IMR-90 (cell line): ENCODE results near the gene EPSTI1. TPM values are rescaled to one million over a fixed set of nuclear protein-coding genes. Genes with fewer than 3 reads are reported as not detected.
"Not testable (repeated sequence)": the region's sequence is repeated elsewhere in the genome, so short reads cannot be mapped to it uniquely, and the experiment has no call there.

Experiments used
- ATAC-seq: fragments of 200-7000 bp; cut with Tn5 transposase; 2 replicates; pipeline ENCODE4 v1.9.1; 2020; ENCODE audit warnings: low read depth, mild to moderate bottlenecking, moderate library complexity
- BruUV-seq: library from RNA; stranded (reverse); fragments of 400-500 nt; replicated peaks from 2 replicates; lab custom pipeline; 2021; lab: Mats Ljungman, UMichigan
- CTCF ChIA-PET: fragments of 300-600 bp; formaldehyde crosslinking; extraction: SDS; loops from one replicate; lab custom pipeline; 2021; ENCODE audit warnings: antibody characterized with exemption; lab: Yijun Ruan, JAX
- POLR2A ChIA-PET: fragments of 300-600 bp; sonication (Branson Sonifier 250); formaldehyde crosslinking; loops from one replicate; lab custom pipeline; 2022; ENCODE audit warnings: antibody characterized with exemption; ENCODE audit not compliant: unreplicated experiment; lab: Charles Lee
- DNase-seq: peaks from one replicate; pipeline ENCODE4 v3.0.0; 2013
- H2AFZ ChIP-seq: replicated peaks from 2 replicates; pipeline ENCODE3; 2013; ENCODE audit warnings: low read length, mild to moderate bottlenecking; ENCODE audit not compliant: poor library complexity
- H2AK5ac ChIP-seq: 2 replicates; pipeline ENCODE4 v1.6.1; 2013; ENCODE audit warnings: low read depth, low read length, inconsistent platforms
- H2AK9ac ChIP-seq: replicated peaks from 2 replicates; pipeline ENCODE3; 2013; ENCODE audit warnings: mild to moderate bottlenecking, low read depth, low read length, moderate library complexity; ENCODE audit not compliant: poor library complexity
- H2BK120ac ChIP-seq: 2 replicates; pipeline ENCODE4 v1.6.1; 2013; ENCODE audit warnings: low read depth, low read length, inconsistent platforms
- H2BK15ac ChIP-seq: 3 replicates; pipeline ENCODE4 v1.6.1; 2013; ENCODE audit warnings: low read depth, low read length, inconsistent platforms
- H2BK20ac ChIP-seq: 2 replicates; pipeline ENCODE4 v1.6.1; 2013; ENCODE audit warnings: low read depth, mild to moderate bottlenecking, inconsistent platforms, low read length, moderate library complexity
- H2BK5ac ChIP-seq: 2 replicates; pipeline ENCODE4 v1.6.1; 2013; ENCODE audit warnings: mild to moderate bottlenecking, low read depth, low read length, inconsistent platforms; ENCODE audit not compliant: poor library complexity, severe bottlenecking
- H3K14ac ChIP-seq: replicated peaks from 2 replicates; pipeline ENCODE4 v1.6.1; 2013; ENCODE audit warnings: low read depth, low read length, inconsistent platforms
- H3K18ac ChIP-seq: 2 replicates; pipeline ENCODE4 v1.6.1; 2013; ENCODE audit warnings: low read depth, low read length, control low read depth
- H3K23ac ChIP-seq: 2 replicates; pipeline ENCODE4 v1.6.1; 2013; ENCODE audit warnings: low read depth, low read length, inconsistent platforms
- H3K27ac ChIP-seq: 2 replicates; pipeline ENCODE4 v1.5.1; 2013; ENCODE audit warnings: mild to moderate bottlenecking, control low read depth, low read length; ENCODE audit not compliant: insufficient read depth
- H3K27me3 ChIP-seq: 2 replicates; pipeline ENCODE4 v1.6.1; 2013; ENCODE audit warnings: low read length; ENCODE audit not compliant: control insufficient read depth, insufficient read depth
- H3K36me3 ChIP-seq: 2 replicates; pipeline ENCODE4 v1.6.1; 2013; ENCODE audit warnings: low read length, mixed read lengths; ENCODE audit not compliant: control insufficient read depth, insufficient read depth
- H3K4ac ChIP-seq: 2 replicates; pipeline ENCODE4 v1.6.1; 2013; ENCODE audit warnings: low read depth, low read length, inconsistent platforms
- H3K4me1 ChIP-seq: 2 replicates; pipeline ENCODE4 v1.6.1; 2013; ENCODE audit warnings: low read length, mixed read lengths; ENCODE audit not compliant: control insufficient read depth, insufficient read depth
- H3K4me2 ChIP-seq: 2 replicates; pipeline ENCODE4 v1.6.1; 2013; ENCODE audit warnings: low read depth, mild to moderate bottlenecking, control low read depth, low read length, moderate library complexity
- H3K4me3 ChIP-seq: 2 replicates; pipeline ENCODE4 v1.5.1; 2013; ENCODE audit warnings: low read depth, mild to moderate bottlenecking, control low read depth, low read length, moderate library complexity; ENCODE audit not compliant: insufficient read depth
- H3K56ac ChIP-seq: 2 replicates; pipeline ENCODE4 v1.6.1; 2013; ENCODE audit warnings: low read length, inconsistent platforms; ENCODE audit not compliant: insufficient read depth; ENCODE audit errors: extremely low read depth
- H3K79me1 ChIP-seq, 2 experiments: 2 replicates each; pipeline ENCODE4 v1.6.1; 2013; ENCODE audit warnings: low read length in 2 of 2, inconsistent platforms in 1 of 2, low read depth in 1 of 2
- H3K9ac ChIP-seq: 2 replicates; pipeline ENCODE4 v1.6.1; 2013; ENCODE audit warnings: low read depth, low read length, control low read depth
- H3K9me1 ChIP-seq: 2 replicates; pipeline ENCODE4 v1.6.1; 2013; ENCODE audit warnings: low read length, inconsistent platforms; ENCODE audit not compliant: insufficient read depth
- H3K9me3 ChIP-seq: 2 replicates; pipeline ENCODE4 v1.6.1; 2013; ENCODE audit warnings: low read length; ENCODE audit not compliant: control insufficient read depth, insufficient read depth
- H4K20me1 ChIP-seq: 2 replicates; pipeline ENCODE4 v1.6.1; 2013; ENCODE audit warnings: low read length, inconsistent platforms; ENCODE audit not compliant: insufficient read depth
- H4K5ac ChIP-seq: 2 replicates; pipeline ENCODE4 v1.6.1; 2013; ENCODE audit warnings: mild to moderate bottlenecking, low read depth, low read length, control low read depth
- H4K8ac ChIP-seq, 2 experiments: 2 replicates each; pipeline ENCODE4 v1.6.1; 2013; ENCODE audit warnings: low read depth in 2 of 2, low read length in 2 of 2, control low read depth in 1 of 2, inconsistent platforms in 1 of 2
- H4K91ac ChIP-seq: 2 replicates; pipeline ENCODE4 v1.6.1; 2013; ENCODE audit warnings: low read depth, low read length, inconsistent platforms; ENCODE audit not compliant: insufficient read depth
- WGBS, 2 experiments: methylation state at CpG; one replicate each; pipeline versions ENCODE4 v1.1.5 to v1.1.7; 2013; ENCODE audit warnings: missing lambda C conversion rate in 2 of 2; ENCODE audit not compliant: insufficient read length in 1 of 2; ENCODE audit errors: extremely low coverage in 2 of 2; 5-methylcytosine and 5-hydroxymethylcytosine counted together
- dilution Hi-C: fragments of 300-500 bp; cut with HindIII; formaldehyde crosslinking; loops from one replicate; pipeline ENCODE4 v1.14.3; 2018; ENCODE audit warnings: low sequenced_read_pairs; ENCODE audit not compliant: unreplicated experiment
- in situ Hi-C: fragments of 300-500 bp; cut with MboI; formaldehyde crosslinking; loops from 3 replicates; pipeline ENCODE4 v1.14.3; 2019; ENCODE audit warnings: low sequenced_read_pairs, inconsistent platforms, mixed read lengths
- intact Hi-C: fragments of 100-400 bp; cut with micrococcal nuclease; formaldehyde crosslinking; loops from 2 replicates; pipeline ENCODE4 v1.10.0; 2022
- polyA plus RNA-seq, 3 experiments: library from polyadenylated mRNA; depleted of rRNA; stranded (reverse); fragments of >200 nt; gene quantifications; 2 replicates each; pipeline ENCODE4 v1.2.3, GENCODE V29; 2012; ENCODE audit warnings: low replicate concordance in 1 of 3
- total RNA-seq: library from RNA; depleted of rRNA; stranded (reverse); fragments of >200 nt; gene quantifications from 2 replicates; pipeline ENCODE4 v1.2.3, GENCODE V29; 2012

EPSTI1 gene
- total and polyA plus RNA-seq, 2 of the 4 experiments (the other 2 are of a cell fraction) = 0.90 to 1.6 TPM

GRCh38 chr13:42862370-42862769, 129.7 kb downstream of the EPSTI1 start:
- H3K14ac ChIP-seq, DNase-seq, H4K5ac ChIP-seq, H3K56ac ChIP-seq, H3K36me3 ChIP-seq, H4K8ac ChIP-seq, H3K9me1 ChIP-seq, H3K27ac ChIP-seq, H3K79me1 ChIP-seq, H3K23ac ChIP-seq, in situ Hi-C loops, H3K9ac ChIP-seq, H4K91ac ChIP-seq, H2AFZ ChIP-seq, intact Hi-C loops, H3K27me3 ChIP-seq, CTCF ChIA-PET, H3K9me3 ChIP-seq, ATAC-seq, BruUV-seq, H3K4ac ChIP-seq, H2AK9ac ChIP-seq, H2AK5ac ChIP-seq, H2BK15ac ChIP-seq, H2BK20ac ChIP-seq, H3K18ac ChIP-seq, dilution Hi-C loops, H2BK5ac ChIP-seq, H2BK120ac ChIP-seq, POLR2A ChIA-PET, H3K4me3 ChIP-seq, H3K4me2 ChIP-seq, H4K20me1 ChIP-seq, H3K4me1 ChIP-seq: not testable (repeated sequence)
- WGBS, 2 experiments = no CpG with 5 or more reads among the region's 2 CpGs
